Loucy (cell line): ENCODE data around the gene RPL3.

ENCODE experiments used
- H2AFZ ChIP-seq: fragments of 200-600 bp; sonication (generic); 2 replicates; pipeline ENCODE4 v1.6.0; 2016; ENCODE audit warnings: antibody characterized with exemption, mild to moderate bottlenecking, low read length, moderate library complexity
- H3F3A ChIP-seq: fragments of 200-600 bp; 2 replicates; pipeline ENCODE4 v1.6.0; 2016; ENCODE audit warnings: antibody characterized with exemption, low read depth, mild to moderate bottlenecking
- H3K27me3 ChIP-seq: fragments of 200-600 bp; sonication (generic); 2 replicates; pipeline ENCODE4 v1.6.1; 2014; ENCODE audit warnings: low read length, mild to moderate bottlenecking; ENCODE audit not compliant: insufficient read depth, poor library complexity, severe bottlenecking
- H3K36me3 ChIP-seq: fragments of 200-600 bp; sonication (generic); 2 replicates; pipeline ENCODE4 v1.6.1; 2016; ENCODE audit warnings: low read length; ENCODE audit not compliant: insufficient read depth
- H3K4me1 ChIP-seq: fragments of 200-600 bp; sonication (generic); 2 replicates; pipeline ENCODE4 v1.5.1; 2014; ENCODE audit warnings: low read length, mild to moderate bottlenecking; ENCODE audit not compliant: insufficient read depth, poor library complexity, severe bottlenecking
- H3K4me2 ChIP-seq: fragments of 200-600 bp; sonication (generic); 2 replicates; pipeline ENCODE4 v1.6.0; 2014; ENCODE audit warnings: antibody characterized with exemption, low read length, low read depth, mild to moderate bottlenecking; ENCODE audit not compliant: poor library complexity, severe bottlenecking
- H3K4me3 ChIP-seq: fragments of 200-600 bp; sonication (generic); 2 replicates; pipeline ENCODE4 v1.5.1; 2014; ENCODE audit warnings: low read length, mild to moderate bottlenecking, mixed read lengths; ENCODE audit not compliant: poor library complexity, severe bottlenecking
- H3K79me2 ChIP-seq: fragments of 200-600 bp; sonication (generic); 2 replicates; pipeline ENCODE4 v1.6.1; 2014; ENCODE audit warnings: low read length; ENCODE audit not compliant: insufficient read depth
- H3K9ac ChIP-seq: fragments of 200-600 bp; sonication (generic); 2 replicates; pipeline ENCODE4 v1.6.0; 2014; ENCODE audit warnings: mild to moderate bottlenecking, low read depth, low read length, moderate library complexity; ENCODE audit not compliant: poor library complexity, severe bottlenecking
- H3K9me2 ChIP-seq: fragments of 200-600 bp; sonication (generic); replicated peaks from 2 replicates; pipeline ENCODE4 v1.6.1; 2016; ENCODE audit warnings: low read depth, low read length, mixed read lengths
- H3K9me3 ChIP-seq: fragments of 200-600 bp; sonication (generic); 2 replicates; pipeline ENCODE4 v1.6.1; 2014; ENCODE audit warnings: mild to moderate bottlenecking, antibody characterized with exemption, low read length, low read depth; ENCODE audit not compliant: insufficient read depth
- H4K20me1 ChIP-seq: fragments of 200-600 bp; sonication (generic); 2 replicates; pipeline ENCODE4 v1.6.0; 2014; ENCODE audit warnings: antibody characterized with exemption, low read length, mild to moderate bottlenecking; ENCODE audit not compliant: insufficient read depth, poor library complexity, severe bottlenecking
- CTCF ChIP-seq: fragments of 200-600 bp; sonication (generic); conservative IDR thresholded peaks from 2 replicates; pipeline ENCODE4 v1.5.1; 2014; ENCODE audit warnings: mild to moderate bottlenecking, antibody characterized with exemption, low read length
- EZH2phosphoT487 ChIP-seq: fragments of 200-600 bp; IDR thresholded peaks from 2 replicates; pipeline ENCODE4 v1.6.1; 2018; ENCODE audit warnings: antibody characterized with exemption, mild to moderate bottlenecking, moderate library complexity, borderline replicate concordance

RPL3 gene

GRCh38 chr22:39284983-39285382 is 34.4 kb downstream of the RPL3 start:
- Histone ChIP-seq H3K4me2 (no peak overlapping the region), H3K9ac (no peak overlapping the region), H4K20me1 (no peaks in the 10 kb centered on the region), H3K9me2 (no peaks in the 10 kb centered on the region), H3K36me3 (no peaks in the 10 kb centered on the region), H3K4me1 (peaks cover 13% of the 10 kb centered on the region), H3K79me2 (no peaks in the 10 kb centered on the region), H2AFZ (no peak overlapping the region), H3K4me3 (no peak overlapping the region), H3K9me3 (no peaks in the 10 kb centered on the region), H3F3A (no peaks in the 10 kb centered on the region; the same call in 1 of the 2 replicates), H3K27me3 (no peaks in the 10 kb centered on the region)
- TF ChIP-seq EZH2phosphoT487 = no peak
- no peak for TF ChIP-seq CTCF

- H3K9ac ChIP-seq = no peak overlapping the region
These were observed 35.1 kb downstream of the RPL3 start for GRCh38 chr22:39284142-39284980.

GRCh38 chr22:39283322-39284141 is 35.9 kb downstream of the RPL3 start:
- no peaks in the 10 kb centered on the region; the same call in 1 of the 2 replicates for H3F3A ChIP-seq

More at GRCh38 chr22:39284142-39284980, 35.1 kb downstream of the RPL3 start:
- Histone ChIP-seq H2AFZ (no peak overlapping the region), H3K27me3 (no peaks in the 10 kb centered on the region), H3F3A (no peaks in the 10 kb centered on the region; the same call in 1 of the 2 replicates), H3K79me2 (no peaks in the 10 kb centered on the region), H3K4me3 (no peak overlapping the region), H4K20me1 (no peaks in the 10 kb centered on the region), H3K9me2 (no peaks in the 10 kb centered on the region), H3K4me2 (no peak overlapping the region), H3K4me1 (peaks cover 13% of the 10 kb centered on the region), H3K9me3 (no peaks in the 10 kb centered on the region), H3K36me3 (no peaks in the 10 kb centered on the region)
- TF ChIP-seq EZH2phosphoT487 = no peak
- TF ChIP-seq CTCF = no peak

More at GRCh38 chr22:39283322-39284141, 35.9 kb downstream of the RPL3 start:
- Histone ChIP-seq H3K9ac (no peak overlapping the region), H3K27me3 (no peaks in the 10 kb centered on the region), H3K4me3 (no peak overlapping the region), H4K20me1 (no peaks in the 10 kb centered on the region), H2AFZ (no peak overlapping the region), H3K4me2 (no peak overlapping the region), H3K36me3 (no peaks in the 10 kb centered on the region), H3K79me2 (no peaks in the 10 kb centered on the region), H3K4me1 (peaks cover 13% of the 10 kb centered on the region), H3K9me2 (no peaks in the 10 kb centered on the region), H3K9me3 (no peaks in the 10 kb centered on the region)
- TF ChIP-seq CTCF = no peak
- no peak for TF ChIP-seq EZH2phosphoT487
